T-cell (primary cell): Measurements from ENCODE around the gene LYL1. TPM values are rescaled to one million over a fixed set of nuclear protein-coding genes. Genes with fewer than 3 reads are reported as not detected.

ENCODE experiments used
- ATAC-seq, 4 experiments: fragments of 200-7000 bp in 3 of 4; fragments of 150-1000 bp in 1 of 4; cut with Tn5 transposase; replicated peaks in 1 of 4; 1 replicate in 3 of 4; 2 replicates in 1 of 4; pipeline ENCODE4 v1.10.0; 2021; ENCODE audit warnings: moderate library complexity in 3 of 4, mild to moderate bottlenecking in 2 of 4, moderate number of reproducible peaks in 1 of 4
- CTCF ChIA-PET, 2 donors: fragments of 300-600 bp; sonication (Branson Sonifier 250); formaldehyde crosslinking; loops; one replicate each; lab custom pipeline; 2022; ENCODE audit warnings: antibody characterized with exemption in 2 of 2; lab: Charles Lee
- POLR2A ChIA-PET, 2 donors: fragments of 300-600 bp; sonication (Branson Sonifier 250); formaldehyde crosslinking; loops; one replicate each; lab custom pipeline; 2022; ENCODE audit warnings: antibody characterized with exemption in 2 of 2; lab: Charles Lee
- DNase-seq, 35 experiments: peaks; one replicate each; pipeline versions ENCODE4 v3.0.0 to v3.0.0-alpha.2; 2013 to 2023
- H3K27ac ChIP-seq: one replicate; pipeline ENCODE4 v1.5.1; 2013; ENCODE audit warnings: low read length
- H3K27me3 ChIP-seq, 2 experiments: replicated peaks in 1 of 2; 1 replicate in 1 of 2; 2 replicates in 1 of 2; pipeline versions ENCODE4 v1.6.1 to v1.7.0; 2013; ENCODE audit warnings: low read length in 1 of 2, mixed read lengths in 1 of 2; ENCODE audit not compliant: control insufficient read depth in 2 of 2, insufficient read depth in 2 of 2; ENCODE audit errors: extremely low read depth in 1 of 2
- H3K36me3 ChIP-seq, 2 donors: 1 replicate in 1 of 2; 2 replicates in 1 of 2; pipeline versions ENCODE4 v1.6.1 to v1.7.0; 2013; ENCODE audit warnings: low read length in 1 of 2; ENCODE audit not compliant: control insufficient read depth in 2 of 2, insufficient read depth in 1 of 2; ENCODE audit errors: extremely low read depth in 1 of 2
- H3K4me1 ChIP-seq, 2 experiments: 1 replicate in 1 of 2; 2 replicates in 1 of 2; pipeline versions ENCODE4 v1.6.1 to v1.7.0; 2013; ENCODE audit warnings: low read length in 2 of 2, mixed read lengths in 1 of 2; ENCODE audit not compliant: insufficient read depth in 2 of 2, control insufficient read depth in 1 of 2; ENCODE audit errors: extremely low read depth in 1 of 2
- H3K4me3 ChIP-seq, 2 donors: 1 replicate in 1 of 2; 2 replicates in 1 of 2; pipeline versions ENCODE4 v1.5.1 to v1.7.0; 2013; ENCODE audit warnings: mild to moderate bottlenecking in 2 of 2, low read length in 1 of 2, moderate library complexity in 1 of 2; ENCODE audit not compliant: control insufficient read depth in 1 of 2; ENCODE audit errors: extremely low read depth in 1 of 2
- H3K9me3 ChIP-seq: 2 replicates; pipeline ENCODE4 v1.7.0; 2013
- H3K27ac Mint-ChIP-seq, 2 donors: one replicate each; pipeline ENCODE4 v1.8.0; 2020 to 2021; ENCODE audit warnings: mild to moderate bottlenecking in 2 of 2, mixed read lengths in 2 of 2
- H3K27me3 Mint-ChIP-seq, 2 donors: one replicate each; pipeline ENCODE4 v1.8.0; 2021 to 2022; ENCODE audit warnings: mixed read lengths in 2 of 2
- H3K36me3 Mint-ChIP-seq: one replicate; pipeline ENCODE4 v1.8.0; 2021; ENCODE audit warnings: mixed read lengths
- H3K4me1 Mint-ChIP-seq, 3 donors: one replicate each; pipeline ENCODE4 v1.8.0; 2020 to 2022; ENCODE audit warnings: mixed read lengths in 3 of 3, mild to moderate bottlenecking in 1 of 3
- H3K4me3 Mint-ChIP-seq, 3 donors: one replicate each; pipeline ENCODE4 v1.8.0; 2020 to 2022; ENCODE audit warnings: mild to moderate bottlenecking in 3 of 3, mixed read lengths in 3 of 3, moderate library complexity in 3 of 3
- H3K9me3 Mint-ChIP-seq, 3 donors: one replicate each; pipeline ENCODE4 v1.8.0; 2020 to 2022; ENCODE audit warnings: mixed read lengths in 3 of 3
- WGBS: methylation state at CpG from one replicate; pipeline ENCODE4 v1.1.5; 2013; ENCODE audit warnings: missing lambda C conversion rate; ENCODE audit not compliant: insufficient coverage; 5-methylcytosine and 5-hydroxymethylcytosine counted together
- total RNA-seq, 35 experiments: library from RNA in 6 of 35; stranded (reverse) in 6 of 35; fragments of 120-200 nt in 1 of 35; gene quantifications; one replicate each; pipeline versions ENCODE4 v1.2.1 to v1.2.4 and lab custom pipeline; 2013 to 2026

Gene LYL1
- total RNA-seq, 5 donors from 2014 or later (not counting 1 experiment from before 2014, with no cell fraction given): 3.4 to 20.6 (median 15.4) TPM

DNA sequence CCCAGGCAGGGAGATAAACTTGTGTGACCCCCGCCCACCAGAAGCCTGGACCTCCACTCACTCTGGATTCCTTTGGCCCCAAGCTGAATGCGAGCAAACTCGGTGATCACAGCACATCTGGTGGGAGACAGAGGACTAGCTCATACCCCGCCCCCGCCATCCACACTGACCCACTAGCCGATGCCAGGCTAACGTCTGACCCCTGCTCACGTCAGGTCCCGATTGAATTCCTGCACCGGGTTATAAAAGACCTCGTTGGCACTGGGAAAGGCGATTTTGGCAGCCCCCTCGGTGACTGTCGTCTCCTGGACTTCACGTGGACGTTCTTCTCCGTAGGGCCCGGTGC lies 13.3 kb upstream of the LYL1 start:
- H3K4me3 ChIP-seq: peak overlapping the region; percentile 83 to 92
- ChIA-PET POLR2A (no interaction called here), CTCF (no interaction called here)
- DNase-seq (no peak), ATAC-seq (no peak)
- H3K4me1 ChIP-seq: peaks cover 16 to 51% of the 10 kb centered on the region in 2 experiments
- Mint-ChIP-seq H3K4me3 (peak overlapping the region; percentile 87 to 97 (median 91)), H3K9me3 (no peaks in the 10 kb centered on the region), H3K27me3 (no peaks in the 10 kb centered on the region), H3K4me1 (peaks cover 41 to 42% (median 41%) of the 10 kb centered on the region in 3 donors), H3K27ac (peak overlapping the region; percentile 94 to 97), H3K36me3 (peaks cover 4% of the 10 kb centered on the region)
- H3K9me3 ChIP-seq: no peaks in the 10 kb centered on the region
- H3K36me3 ChIP-seq: peaks cover 3 to 24% of the 10 kb centered on the region in 2 donors
- no peaks in the 10 kb centered on the region for H3K27me3 ChIP-seq
- 3% methylated on average over 18 of the region's 18 CpGs for WGBS
- H3K27ac ChIP-seq: peak overlapping the region; percentile 59

DNA sequence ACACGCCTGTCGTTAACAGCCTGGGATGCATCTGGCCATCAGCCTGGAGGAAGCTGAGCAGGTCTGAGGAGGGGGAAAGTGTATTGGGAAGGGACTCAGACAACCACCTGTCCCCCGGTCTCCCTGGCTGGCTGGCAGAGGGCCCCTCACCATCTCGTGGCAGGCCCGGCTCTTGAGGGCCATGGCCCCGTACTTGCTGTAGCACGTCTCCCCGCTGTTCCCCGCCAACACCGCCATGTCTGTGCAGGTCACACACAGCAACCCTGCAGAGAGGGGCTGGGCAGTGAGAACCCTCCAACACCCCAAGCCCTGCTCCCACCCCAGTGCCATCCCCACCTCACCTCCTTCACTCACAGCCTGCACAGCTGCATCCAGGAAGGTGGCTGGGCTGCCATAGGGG lies 9.9 kb upstream of the LYL1 start:
- H3K27ac Mint-ChIP-seq: no peak overlapping the region
- ChIA-PET POLR2A (no interaction called here), CTCF (no interaction called here)
- peaks cover 6% of the 10 kb centered on the region for H3K36me3 Mint-ChIP-seq
- H3K4me1 Mint-ChIP-seq: peaks cover 18 to 22% (median 19%) of the 10 kb centered on the region in 3 donors
- H3K9me3 ChIP-seq: no peaks in the 10 kb centered on the region
- 96% methylated on average over 9 of the region's 10 CpGs for WGBS
- H3K27me3 Mint-ChIP-seq: no peaks in the 10 kb centered on the region
- ATAC-seq: no peak
- peaks cover 7 to 25% of the 10 kb centered on the region in 2 experiments for H3K4me1 ChIP-seq
- no peak overlapping the region for H3K4me3 ChIP-seq
- no peak overlapping the region for H3K4me3 Mint-ChIP-seq
- H3K27ac ChIP-seq: no peak overlapping the region
- H3K9me3 Mint-ChIP-seq: no peaks in the 10 kb centered on the region
- H3K36me3 ChIP-seq: peaks cover 7 to 38% of the 10 kb centered on the region in 2 donors
- DNase-seq: no peak
- H3K27me3 ChIP-seq: no peaks in the 10 kb centered on the region

DNA sequence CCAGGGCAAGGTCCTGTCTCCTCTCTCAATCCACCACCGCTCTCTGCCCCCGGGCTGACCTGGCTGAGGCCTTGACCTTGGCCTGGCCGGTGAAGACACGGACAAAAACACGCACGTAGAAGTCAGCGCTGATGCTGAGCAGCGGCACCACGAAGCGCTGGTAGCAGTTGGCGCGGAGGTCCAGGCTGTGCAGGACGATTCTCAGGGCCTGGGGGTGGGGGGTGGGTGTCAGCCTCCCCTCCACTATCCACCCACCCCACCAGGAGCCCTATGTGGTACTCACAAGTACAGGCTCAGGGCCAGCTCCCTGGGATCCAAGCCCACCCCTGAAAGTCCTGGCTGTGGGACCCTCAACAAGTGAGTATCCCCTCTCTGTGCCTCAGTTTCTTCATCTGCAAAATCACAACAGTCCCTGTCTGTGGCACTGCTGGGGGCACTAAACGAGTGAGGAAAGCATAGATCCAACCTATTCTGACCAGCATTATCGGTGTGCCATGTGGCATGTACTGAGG lies 7.5 kb upstream of the LYL1 start:
- Mint-ChIP-seq H3K4me3 (no peak overlapping the region), H3K9me3 (no peaks in the 10 kb centered on the region), H3K27ac (no peak overlapping the region), H3K27me3 (no peaks in the 10 kb centered on the region), H3K36me3 (peaks cover 9% of the 10 kb centered on the region), H3K4me1 (peaks cover 0 to 8% (median 4%) of the 10 kb centered on the region in 3 donors)
- H3K4me1 ChIP-seq: peaks cover 0 to 9% of the 10 kb centered on the region in 2 experiments
- no peaks in the 10 kb centered on the region for H3K27me3 ChIP-seq
- ATAC-seq (no peak), DNase-seq (no peak)
- ChIA-PET POLR2A (no interaction called here), CTCF (no interaction called here)
- H3K36me3 ChIP-seq: peaks cover 9 to 35% of the 10 kb centered on the region in 2 donors
- H3K9me3 ChIP-seq: no peaks in the 10 kb centered on the region
- no peak overlapping the region for H3K27ac ChIP-seq
- WGBS: 92% methylated on average over 2 of the region's 15 CpGs
- no peak overlapping the region for H3K4me3 ChIP-seq

DNA sequence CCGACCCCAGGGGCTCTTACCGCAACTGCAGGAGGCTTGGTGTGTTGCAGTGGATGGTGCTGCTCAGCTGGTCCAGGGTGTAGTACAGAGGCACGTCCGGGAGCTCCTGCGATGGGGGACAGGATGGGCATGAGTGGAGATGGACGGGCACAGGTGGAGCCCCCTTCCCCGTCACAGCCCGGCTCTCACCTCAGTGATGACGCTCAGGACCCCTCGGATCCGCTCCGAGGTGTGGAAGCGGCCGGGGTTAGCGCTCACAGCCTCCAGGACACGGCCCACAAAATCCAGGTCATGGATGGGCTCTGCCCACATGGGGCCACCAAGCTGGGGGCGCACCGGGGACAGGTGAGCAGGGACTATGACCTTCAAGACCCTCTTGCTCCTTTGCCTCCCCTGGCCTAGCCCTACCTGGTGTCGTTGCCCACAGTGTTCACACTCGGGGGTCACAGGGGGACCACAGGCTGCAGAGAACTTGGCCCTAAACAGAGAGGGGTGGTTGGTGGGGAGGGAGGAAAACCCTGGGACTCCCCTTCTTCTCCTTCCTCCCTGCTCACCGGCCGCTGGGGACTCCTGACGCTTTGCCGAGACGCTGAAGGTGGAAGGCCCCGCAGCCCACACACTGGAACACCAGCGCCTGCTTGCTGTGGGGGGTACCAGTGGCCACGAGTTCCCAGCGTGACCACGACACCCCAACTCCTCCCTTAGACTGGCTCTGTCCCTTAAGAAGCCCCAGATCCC lies 6.9 kb upstream of the LYL1 start:
- Histone ChIP-seq H3K4me1 (peaks cover 0 to 12% of the 10 kb centered on the region in 2 experiments), H3K36me3 (peaks cover 9 to 30% of the 10 kb centered on the region in 2 donors), H3K27me3 (no peaks in the 10 kb centered on the region), H3K27ac (no peak overlapping the region), H3K9me3 (no peaks in the 10 kb centered on the region), H3K4me3 (no peak overlapping the region)
- ChIA-PET CTCF (no interaction called here), POLR2A (interaction anchor here in 1 of 2 donors (0.6 kb wide), 1 partner anchor 413 kb away, joined by 8 read pairs; the partner anchor contains the start of gene FBXW9)
- Mint-ChIP-seq H3K27me3 (no peaks in the 10 kb centered on the region), H3K27ac (peak overlapping the region in 1 of 2 donors; percentile 36), H3K4me3 (no peak overlapping the region), H3K4me1 (peaks cover 3 to 9% (median 3%) of the 10 kb centered on the region in 3 donors), H3K9me3 (no peaks in the 10 kb centered on the region), H3K36me3 (peaks cover 9% of the 10 kb centered on the region)
- 95% methylated on average over 24 of the region's 30 CpGs for WGBS
- no peak for DNase-seq
- no peak for ATAC-seq

DNA sequence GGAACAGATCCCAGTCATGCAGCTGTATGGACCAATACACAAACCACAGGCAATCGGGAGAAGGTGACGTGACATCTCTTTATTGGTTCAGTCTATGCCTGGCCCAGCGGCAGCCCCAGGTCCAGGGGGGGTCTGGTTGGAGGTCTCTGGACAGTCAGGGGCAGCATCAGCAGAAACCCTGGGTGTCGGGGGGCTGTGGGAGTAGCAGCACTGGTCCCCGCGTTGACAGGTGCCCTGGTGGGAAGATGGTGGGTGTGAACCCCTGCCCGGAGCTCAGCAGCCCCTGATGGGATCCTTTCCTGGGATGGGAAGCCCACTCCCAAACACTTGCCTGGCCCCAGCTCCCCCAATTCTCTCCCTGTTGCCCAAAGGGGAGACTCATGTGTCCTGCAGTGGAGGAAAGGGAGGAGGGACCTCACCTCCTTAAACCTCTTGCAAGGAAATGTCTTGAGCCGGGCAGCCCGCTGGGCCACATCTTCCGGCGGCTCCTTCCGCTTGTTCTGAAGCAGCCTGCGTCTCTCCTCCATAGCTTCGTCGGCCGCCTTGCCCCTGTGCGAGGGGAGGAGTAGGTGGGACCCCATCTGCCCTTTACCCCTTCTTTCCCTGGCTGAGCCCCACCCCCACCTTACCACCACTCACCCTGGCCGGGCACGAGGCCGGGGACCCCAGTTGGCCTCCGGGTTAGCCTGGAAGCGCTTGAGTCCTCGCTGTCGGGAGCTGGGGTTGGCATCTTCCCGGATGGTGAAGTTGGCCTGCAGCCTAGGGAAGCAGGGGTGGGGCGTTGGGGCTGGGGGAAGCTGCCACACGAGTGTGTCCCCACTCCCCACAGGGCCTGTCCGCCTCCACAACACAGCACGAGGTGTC lies 2.4 kb upstream of the LYL1 start:
- peaks cover 9 to 13% of the 10 kb centered on the region in 2 donors for H3K36me3 ChIP-seq
- no peaks in the 10 kb centered on the region for H3K9me3 ChIP-seq
- H3K27me3 ChIP-seq: no peaks in the 10 kb centered on the region
- no peaks in the 10 kb centered on the region for H3K9me3 Mint-ChIP-seq
- POLR2A ChIA-PET: no interaction called here
- no peaks in the 10 kb centered on the region for H3K27me3 Mint-ChIP-seq
- H3K4me1 ChIP-seq: peaks cover 13 to 56% of the 10 kb centered on the region in 2 experiments
- peaks cover 24 to 37% (median 29%) of the 10 kb centered on the region in 3 donors for H3K4me1 Mint-ChIP-seq
- H3K27ac ChIP-seq: peak overlapping the region; percentile 77
- CTCF ChIA-PET: interaction anchor here (0.6 to 1.8 kb wide), 3 partner anchors 13 to 214 kb away, joined by 3 to 6 read pairs (median 5); partner anchors contain the start of genes GCDH (in 1 of the 2) and NACC1 (in 1 of the 2)
- WGBS: 39% methylated on average over 7 of the region's 29 CpGs
- peak in 7 of 35 experiments; percentile 29 to 50 (median 42) for DNase-seq
- ATAC-seq: peak; percentile 43 to 57 (median 46)
- peak overlapping the region; percentile 89 to 92 (median 89) for H3K4me3 Mint-ChIP-seq
- H3K36me3 Mint-ChIP-seq: peaks cover 5% of the 10 kb centered on the region
- peak overlapping the region; percentile 92 to 94 for H3K27ac Mint-ChIP-seq
- peak overlapping the region; percentile 44 to 75 for H3K4me3 ChIP-seq

DNA sequence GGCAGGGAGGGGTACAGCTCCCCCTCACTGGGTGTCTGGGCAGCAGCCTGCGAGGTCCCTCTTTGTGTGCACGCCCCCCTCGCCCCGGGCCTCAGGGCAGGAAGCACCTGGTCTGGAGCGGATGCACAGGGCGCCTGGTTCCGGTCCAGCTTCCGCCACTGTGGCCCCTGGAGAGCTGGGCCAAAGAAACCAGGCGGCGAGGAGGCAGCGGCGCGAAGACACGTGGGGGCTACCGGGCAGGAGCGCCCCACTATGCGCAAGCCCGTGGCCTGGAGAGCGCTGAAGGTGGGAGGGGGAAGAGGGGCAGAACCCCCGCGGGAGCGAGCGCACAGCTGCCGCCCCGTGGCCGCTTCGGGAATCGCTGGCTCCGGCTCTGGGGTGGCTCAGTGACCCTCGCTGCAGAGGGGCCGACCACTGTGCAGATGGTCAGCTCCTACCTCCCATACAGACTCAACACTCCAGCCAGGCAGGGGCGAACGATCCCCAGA lies 1.7 kb upstream of the LYL1 start:
- H3K4me3 ChIP-seq: peak overlapping the region; percentile 44 to 75
- H3K9me3 Mint-ChIP-seq: no peaks in the 10 kb centered on the region
- ChIA-PET POLR2A (no interaction called here), CTCF (interaction anchor here (0.6 to 1.8 kb wide), 3 partner anchors 13 to 214 kb away, joined by 3 to 6 read pairs (median 5); partner anchors contain the start of genes GCDH (in 1 of the 2) and NACC1 (in 1 of the 2))
- ATAC-seq (peak; percentile 49 to 68 (median 60)), DNase-seq (peak in 25 of 35 experiments; percentile 34 to 74 (median 50))
- H3K4me3 Mint-ChIP-seq: peak overlapping the region; percentile 89 to 92 (median 89)
- H3K27me3 Mint-ChIP-seq: no peaks in the 10 kb centered on the region
- H3K27ac ChIP-seq: peak overlapping the region; percentile 77
- no peaks in the 10 kb centered on the region for H3K27me3 ChIP-seq
- H3K9me3 ChIP-seq: no peaks in the 10 kb centered on the region
- peaks cover 16 to 63% of the 10 kb centered on the region in 2 experiments for H3K4me1 ChIP-seq
- H3K27ac Mint-ChIP-seq: peak overlapping the region; percentile 92 to 94
- peaks cover 6 to 9% of the 10 kb centered on the region in 2 donors for H3K36me3 ChIP-seq
- peaks cover 5% of the 10 kb centered on the region for H3K36me3 Mint-ChIP-seq
- 0% methylated on average over 23 of the region's 33 CpGs for WGBS
- peaks cover 29 to 43% (median 36%) of the 10 kb centered on the region in 3 donors for H3K4me1 Mint-ChIP-seq
